Lower leg skin (tissue), 3 donors: Measurements from ENCODE around the gene AQP3.

Experiments used
- CTCF ChIP-seq, 3 donors: fragments of 450-650 bp; IDR thresholded peaks; one replicate each; pipeline ENCODE4 v1.5.1; 2016; ENCODE audit warnings: antibody characterized with exemption in 3 of 3, mild to moderate bottlenecking in 3 of 3, moderate library complexity in 2 of 3
- POLR2A ChIP-seq, 2 donors: fragments of 450-650 bp; IDR thresholded peaks; one replicate each; pipeline ENCODE4 v1.6.1; 2016 to 2017; ENCODE audit warnings: antibody characterized with exemption in 2 of 2, mild to moderate bottlenecking in 1 of 2, moderate library complexity in 1 of 2

- TF ChIP-seq CTCF (IDR thresholded peaks at IDR 0.05): no peak
- no peak for TF ChIP-seq POLR2A (IDR thresholded peaks at IDR 0.05)
Measured at GRCh38 chr9:33404788-33405362, 42.5 kb downstream of the AQP3 start.
